ENCODE measurements around the gene HOXB13.
A peak's percentile ranks its signal among the peaks of the same experiment; 100 is the strongest.

The HOXB13 gene

GRCh38 chr17:48737330-48738043, 8.9 kb upstream of the HOXB13 start:
- peaks cover 21% of the 10 kb centered on the region for H3K4me1 Mint-ChIP-seq
- ATAC-seq = no peak
- peaks cover 95% of the 10 kb centered on the region for H3K27me3 Mint-ChIP-seq
- no peak for DNase-seq
- no peaks in the 10 kb centered on the region for H3K9me3 Mint-ChIP-seq
- H3K27ac Mint-ChIP-seq = no peak overlapping the region
- no peaks in the 10 kb centered on the region for H3K36me3 Mint-ChIP-seq (ENCODE audit: low read depth)
- H3K4me3 Mint-ChIP-seq = no peak overlapping the region

GRCh38 chr17:48735062-48735351, 6.5 kb upstream of the HOXB13 start:
- H3K27ac Mint-ChIP-seq = no peak overlapping the region
- H3K4me1 Mint-ChIP-seq = peaks cover 21% of the 10 kb centered on the region
- DNase-seq (no peak), ATAC-seq (no peak)
- no peaks in the 10 kb centered on the region for H3K36me3 Mint-ChIP-seq (ENCODE audit: low read depth)
- no peak overlapping the region for H3K4me3 Mint-ChIP-seq
- no peaks in the 10 kb centered on the region for H3K9me3 Mint-ChIP-seq
- peaks cover 95% of the 10 kb centered on the region for H3K27me3 Mint-ChIP-seq

- Mint-ChIP-seq H3K4me1 (peaks cover 21% of the 10 kb centered on the region), H3K4me3 (no peak overlapping the region), H3K27ac (no peak overlapping the region), H3K36me3 (ENCODE audit: low read depth) (no peaks in the 10 kb centered on the region), H3K9me3 (no peaks in the 10 kb centered on the region), H3K27me3 (peaks cover 94% of the 10 kb centered on the region)
- no peak for DNase-seq
- no peak for ATAC-seq
These were observed 5.9 kb upstream of the HOXB13 start for GRCh38 chr17:48734333-48735061.

- Mint-ChIP-seq H3K27me3 (peaks cover 94% of the 10 kb centered on the region), H3K4me3 (peak overlapping the region; percentile 29), H3K9me3 (no peaks in the 10 kb centered on the region), H3K27ac (peak overlapping the region; percentile 17), H3K36me3 (ENCODE audit: low read depth) (no peaks in the 10 kb centered on the region), H3K4me1 (peaks cover 16% of the 10 kb centered on the region)
- ATAC-seq (no peak), DNase-seq (no peak)
These were observed 5.2 kb upstream of the HOXB13 start for GRCh38 chr17:48733632-48734328.

GRCh38 chr17:48732688-48733629, 4.4 kb upstream of the HOXB13 start:
- Mint-ChIP-seq H3K27ac (peak overlapping the region; percentile 17), H3K27me3 (peaks cover 95% of the 10 kb centered on the region), H3K4me3 (peak overlapping the region; percentile 29), H3K36me3 (ENCODE audit: low read depth) (no peaks in the 10 kb centered on the region), H3K9me3 (no peaks in the 10 kb centered on the region), H3K4me1 (peaks cover 17% of the 10 kb centered on the region)
- no peak for ATAC-seq
- no peak for DNase-seq

- H3K4me1 Mint-ChIP-seq = peaks cover 17% of the 10 kb centered on the region
- H3K27ac Mint-ChIP-seq = no peak overlapping the region
- DNase-seq (no peak), ATAC-seq (no peak)
- H3K36me3 Mint-ChIP-seq (ENCODE audit: low read depth) = no peaks in the 10 kb centered on the region
- no peaks in the 10 kb centered on the region for H3K9me3 Mint-ChIP-seq
- peaks cover 95% of the 10 kb centered on the region for H3K27me3 Mint-ChIP-seq
- no peak overlapping the region for H3K4me3 Mint-ChIP-seq
These were observed 2.8 kb upstream of the HOXB13 start for GRCh38 chr17:48731355-48731754.

GRCh38 chr17:48730240-48730550, 1.6 kb upstream of the HOXB13 start:
- no peak overlapping the region for H3K27ac Mint-ChIP-seq
- H3K4me3 Mint-ChIP-seq = no peak overlapping the region
- DNase-seq (no peak), ATAC-seq (no peak)
- H3K27me3 Mint-ChIP-seq = peaks cover 95% of the 10 kb centered on the region
- H3K36me3 Mint-ChIP-seq (ENCODE audit: low read depth) = no peaks in the 10 kb centered on the region
- no peaks in the 10 kb centered on the region for H3K9me3 Mint-ChIP-seq
- peaks cover 18% of the 10 kb centered on the region for H3K4me1 Mint-ChIP-seq

GRCh38 chr17:48729335-48730239, 1.0 kb upstream of the HOXB13 start:
- no peaks in the 10 kb centered on the region for H3K36me3 Mint-ChIP-seq (ENCODE audit: low read depth)
- H3K4me1 Mint-ChIP-seq = peaks cover 22% of the 10 kb centered on the region
- peaks cover 94% of the 10 kb centered on the region for H3K27me3 Mint-ChIP-seq
- DNase-seq (no peak), ATAC-seq (no peak)
- no peaks in the 10 kb centered on the region for H3K9me3 Mint-ChIP-seq
- H3K27ac Mint-ChIP-seq = no peak overlapping the region
- no peak overlapping the region for H3K4me3 Mint-ChIP-seq

- DNase-seq = no peak
- Mint-ChIP-seq H3K27me3 (peaks cover 96% of the 10 kb centered on the region), H3K4me3 (no peak overlapping the region), H3K4me1 (peaks cover 23% of the 10 kb centered on the region), H3K9me3 (no peaks in the 10 kb centered on the region), H3K36me3 (ENCODE audit: low read depth) (no peaks in the 10 kb centered on the region), H3K27ac (no peak overlapping the region)
- ATAC-seq = no peak
These were observed 955 bp downstream of the HOXB13 start for GRCh38 chr17:48727415-48728175.

GRCh38 chr17:48726916-48727286, 1.6 kb downstream of the HOXB13 start:
- H3K27me3 Mint-ChIP-seq = peaks cover 96% of the 10 kb centered on the region
- no peak for ATAC-seq

GRCh38 chr17:48726114-48726915, 2.2 kb downstream of the HOXB13 start:
- ATAC-seq = no peak
- no peak for DNase-seq
- no peak overlapping the region for H3K27ac Mint-ChIP-seq
- peaks cover 93% of the 10 kb centered on the region for H3K27me3 Mint-ChIP-seq
- peaks cover 22% of the 10 kb centered on the region for H3K4me1 Mint-ChIP-seq
- no peaks in the 10 kb centered on the region for H3K36me3 Mint-ChIP-seq (ENCODE audit: low read depth)
- no peaks in the 10 kb centered on the region for H3K9me3 Mint-ChIP-seq
- H3K4me3 Mint-ChIP-seq = no peak overlapping the region

More at GRCh38 chr17:48726916-48727286, 1.6 kb downstream of the HOXB13 start:
- no peak overlapping the region for H3K4me3 Mint-ChIP-seq
- no peaks in the 10 kb centered on the region for H3K36me3 Mint-ChIP-seq (ENCODE audit: low read depth)
- no peak overlapping the region for H3K27ac Mint-ChIP-seq
- DNase-seq = no peak
- H3K4me1 Mint-ChIP-seq = peaks cover 22% of the 10 kb centered on the region
- no peaks in the 10 kb centered on the region for H3K9me3 Mint-ChIP-seq

- DNase-seq (no peak), ATAC-seq (no peak)
- Mint-ChIP-seq H3K4me1 (peaks cover 22% of the 10 kb centered on the region), H3K4me3 (peak overlapping the region; percentile 6), H3K27ac (no peak overlapping the region), H3K9me3 (peaks cover under 1% of the 10 kb centered on the region), H3K27me3 (peaks cover 94% of the 10 kb centered on the region), H3K36me3 (ENCODE audit: low read depth) (no peaks in the 10 kb centered on the region)
These were observed 3.1 kb downstream of the HOXB13 start for GRCh38 chr17:48725288-48726064.

All from activated naive CD8-positive, alpha-beta T cell treated with anti-CD3 and anti-CD28 coated beads, Interleukin-2, amount 50 U/mL, for 24 hours (primary cell).